Hematopoietic multipotent progenitor cell treated with erythropoietin and hydrocortisone succinate and interleukin-3 and kit ligand, for 17 days (in vitro differentiated cells): Measurements from ENCODE around the gene LDLRAD2.
"Not testable (repeated sequence)": the region's sequence is repeated elsewhere in the genome, so short reads cannot be mapped to it uniquely, and the experiment has no call there.

ENCODE experiments used
- DNase-seq: peaks from one replicate; pipeline ENCODE4 v3.0.0-alpha.2; 2015; ENCODE audit warnings: low spot score

The LDLRAD2 gene

GRCh38 chr1:21824926-21825325 lies 12.9 kb downstream of the LDLRAD2 start:
- no peak for DNase-seq

GRCh38 chr1:21825393-21825792 lies 13.3 kb downstream of the LDLRAD2 start:
- DNase-seq, result no peak

DNA sequence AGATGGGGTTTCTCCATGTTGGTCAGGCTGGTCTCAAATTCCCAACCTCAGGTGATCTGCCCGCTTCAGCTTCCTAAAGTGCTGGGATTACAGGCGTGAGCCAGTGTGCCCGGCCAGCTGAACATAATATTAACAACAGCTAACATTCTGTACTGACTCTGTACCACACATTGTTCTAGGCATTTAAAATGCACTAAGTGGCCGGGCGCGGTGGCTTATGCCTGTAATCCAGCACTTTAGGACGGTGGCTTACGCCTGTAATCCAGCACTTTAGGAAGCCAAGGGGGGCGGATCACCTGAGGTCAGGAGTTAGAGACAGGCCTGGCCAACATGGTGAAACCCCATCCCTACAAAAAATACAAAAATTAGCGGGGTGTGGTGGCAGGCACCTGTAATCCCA lies 14.6 kb downstream of the LDLRAD2 start:
- not testable (repeated sequence) for DNase-seq

- no peak for DNase-seq
Measured at GRCh38 chr1:21827141-21827679, 15.1 kb downstream of the LDLRAD2 start.

DNA sequence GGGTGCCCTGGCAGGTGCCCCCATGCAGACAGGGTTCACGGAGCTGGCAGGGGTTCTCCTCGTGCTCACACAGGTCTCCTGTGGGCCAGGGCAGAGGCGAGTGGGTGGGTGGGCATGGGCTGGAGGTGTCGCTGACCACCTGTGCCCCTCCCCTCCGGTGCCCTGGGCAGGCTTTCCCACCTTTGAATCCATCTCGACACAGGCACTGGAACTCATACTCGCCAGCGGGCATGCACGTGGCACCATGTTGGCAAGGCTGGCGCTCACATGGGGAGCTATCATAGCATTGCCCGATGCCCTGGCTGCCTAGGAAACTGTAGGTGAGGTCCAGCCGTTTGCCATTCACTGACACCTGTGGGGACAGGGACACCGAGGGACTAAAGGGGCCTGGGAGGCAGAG lies 16.0 kb downstream of the LDLRAD2 start:
- DNase-seq, result no peak

DNA sequence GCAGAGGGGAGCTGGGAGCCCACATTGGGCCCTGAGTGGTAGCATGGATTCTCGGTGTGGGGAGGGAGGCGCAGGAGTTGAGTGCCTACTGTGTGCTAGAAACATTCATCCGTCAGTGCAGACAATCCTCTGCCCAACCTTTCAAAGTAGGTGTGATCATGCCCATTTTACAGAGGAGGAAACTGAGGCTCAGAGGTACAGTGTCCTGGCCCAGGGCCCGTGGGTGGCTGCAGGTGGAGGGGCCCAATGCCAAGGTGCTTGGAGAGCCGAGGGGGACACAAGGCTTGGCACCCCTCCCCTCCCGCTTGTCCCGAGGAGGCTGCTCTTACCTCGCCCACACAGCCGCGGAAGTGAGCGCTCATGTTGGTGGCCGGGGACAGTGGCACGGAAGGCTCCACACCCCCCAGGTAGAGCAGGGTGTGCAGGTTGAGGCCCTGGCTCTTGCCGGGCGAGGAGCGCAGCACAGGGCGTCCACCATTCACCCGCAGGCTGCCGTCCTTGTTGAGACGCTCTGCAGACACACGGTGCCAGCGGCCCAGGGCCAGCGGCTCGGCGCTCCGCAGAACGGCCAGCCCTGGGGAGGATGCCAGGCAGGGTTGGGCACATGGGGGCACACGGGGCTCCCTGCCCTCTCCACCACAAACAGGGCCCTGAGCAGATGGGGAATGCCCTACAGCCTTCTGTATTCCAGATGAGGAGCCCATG lies 16.6 kb downstream of the LDLRAD2 start:
- DNase-seq, result no peak

DNA sequence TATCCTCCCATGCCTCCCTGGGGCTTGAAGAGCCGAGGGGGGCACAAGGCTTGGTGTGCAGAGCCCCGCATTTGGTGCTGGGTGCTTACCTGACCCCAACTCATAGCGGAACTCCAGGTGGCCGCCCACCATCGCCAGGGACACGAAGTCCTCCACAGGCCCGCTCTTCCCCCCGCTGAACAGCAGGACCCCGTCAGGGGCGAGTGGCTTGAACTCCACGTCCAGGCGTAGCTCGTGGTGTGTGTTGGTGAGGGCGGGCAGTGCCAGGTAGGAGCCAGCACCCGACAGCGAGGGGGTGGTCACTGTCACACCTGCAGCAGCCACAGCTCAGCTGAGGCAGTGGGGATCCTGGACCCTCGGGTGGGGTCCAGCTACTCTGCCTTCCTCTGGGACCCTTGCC lies 17.2 kb downstream of the LDLRAD2 start:
- DNase-seq, result no peak

DNA sequence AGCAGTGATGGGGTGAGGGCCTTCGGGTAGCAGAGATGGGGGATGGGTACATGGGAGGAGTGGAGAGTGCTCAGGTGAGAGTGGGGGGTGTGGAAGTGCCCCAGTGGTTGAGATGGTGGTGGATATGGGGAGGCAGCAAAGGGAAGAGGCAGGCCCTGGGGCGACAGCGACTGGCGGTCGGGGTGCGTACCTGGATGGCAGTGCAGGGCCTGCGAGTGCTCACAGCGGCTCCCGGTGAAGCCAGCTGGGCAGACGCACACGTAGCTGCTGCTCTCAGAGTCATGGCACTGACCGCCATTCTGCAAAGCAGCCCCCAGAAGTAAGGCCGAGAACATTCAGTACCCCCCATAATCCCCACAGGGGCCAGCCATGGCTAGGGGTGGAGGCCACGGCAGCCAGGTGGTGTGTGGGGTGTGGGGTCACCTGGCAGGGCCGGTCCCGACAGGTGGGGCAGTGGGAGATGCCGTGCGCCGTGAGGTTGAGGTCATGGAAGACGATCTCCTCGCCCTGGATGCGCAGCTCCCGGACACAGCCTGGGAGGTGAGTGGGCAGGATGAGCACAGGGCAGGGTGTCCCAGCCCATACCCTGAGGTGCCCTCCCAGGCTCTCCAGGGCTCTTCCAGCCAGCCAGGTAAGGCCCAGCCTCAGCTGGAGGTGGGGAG lies 18.9 kb downstream of the LDLRAD2 start:
- no peak for DNase-seq

GRCh38 chr1:21831454-21831970 lies 19.4 kb downstream of the LDLRAD2 start:
- no peak for DNase-seq

DNA sequence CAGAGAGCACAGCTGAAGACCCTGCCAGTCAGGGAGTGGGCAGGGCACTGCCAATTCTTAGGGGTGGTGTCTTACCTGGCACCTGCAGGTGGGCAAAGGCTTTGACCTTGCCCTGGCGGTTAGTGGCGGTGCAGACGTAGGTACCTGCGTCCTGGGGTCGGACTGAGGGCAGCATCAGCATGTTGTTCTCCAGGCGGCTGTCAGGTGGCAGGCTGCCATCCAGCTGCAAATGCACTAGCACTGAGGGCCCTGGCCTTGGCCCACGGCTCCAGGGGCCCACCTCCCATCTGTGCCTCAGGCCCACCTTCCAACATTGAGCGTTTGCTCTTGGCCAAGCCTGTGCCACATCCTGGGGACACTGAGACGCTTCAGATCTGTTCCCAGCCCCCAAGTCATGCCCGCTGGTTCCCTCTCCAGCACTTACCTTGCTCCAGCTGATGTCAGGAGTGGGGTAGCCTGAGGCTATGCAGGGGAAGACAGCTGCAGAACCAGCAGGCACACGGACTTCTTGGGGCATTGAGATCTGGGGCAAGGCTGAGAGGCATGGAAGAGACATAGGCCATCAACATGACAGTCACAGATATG lies 21.4 kb downstream of the LDLRAD2 start:
- DNase-seq, result no peak

DNA sequence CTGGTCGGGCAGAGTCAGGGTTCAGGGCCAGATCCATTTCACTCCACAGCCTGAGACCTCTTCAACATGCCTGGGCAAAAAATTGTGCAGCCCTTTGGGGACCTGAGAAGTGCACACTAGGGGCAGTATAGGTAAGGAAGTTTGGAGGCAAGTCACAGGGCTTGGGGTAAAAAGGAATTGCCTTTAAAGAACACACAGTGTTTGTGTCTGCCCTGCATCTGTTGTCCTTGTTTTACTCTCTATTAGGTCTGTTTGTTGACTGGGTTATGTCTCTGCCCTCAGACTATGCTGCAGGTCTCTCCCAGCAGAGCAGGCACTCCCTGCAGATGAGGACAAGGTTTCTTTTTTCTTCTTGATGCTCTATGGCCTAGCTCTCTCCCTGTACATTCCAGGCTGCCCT lies 22.0 kb downstream of the LDLRAD2 start:
- no peak for DNase-seq

- DNase-seq, result no peak
Measured at GRCh38 chr1:21834666-21835065, 22.6 kb downstream of the LDLRAD2 start.

GRCh38 chr1:21836010-21836409 lies 23.9 kb downstream of the LDLRAD2 start:
- DNase-seq, result no peak

- no peak for DNase-seq
Measured at GRCh38 chr1:21836729-21837128, 24.7 kb downstream of the LDLRAD2 start.

DNA sequence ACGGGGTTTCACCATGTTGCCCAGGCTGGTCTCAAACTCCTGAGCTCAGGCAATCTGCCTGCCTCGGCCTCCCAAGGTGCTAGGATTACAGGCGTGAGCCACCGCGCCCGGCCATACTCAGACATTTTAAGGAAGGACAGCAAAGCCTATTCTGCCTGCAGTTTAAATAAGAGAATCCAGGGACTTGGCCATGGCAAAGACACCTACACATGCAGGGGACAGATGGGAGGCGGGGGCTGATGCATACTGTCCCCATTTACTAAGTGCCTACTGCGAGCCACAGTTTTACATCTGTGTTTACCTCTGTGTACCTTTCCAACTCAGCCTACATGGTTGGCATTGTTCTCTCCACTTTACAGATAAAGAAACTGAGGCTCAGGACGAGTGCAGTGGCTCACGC lies 25.4 kb downstream of the LDLRAD2 start:
- no peak for DNase-seq

- DNase-seq, result no peak
Measured at GRCh38 chr1:21838359-21839157, 26.5 kb downstream of the LDLRAD2 start.

GRCh38 chr1:21839337-21840037 lies 27.4 kb downstream of the LDLRAD2 start:
- DNase-seq, result no peak

GRCh38 chr1:21840981-21841380 lies 28.9 kb downstream of the LDLRAD2 start:
- DNase-seq, result no peak

DNA sequence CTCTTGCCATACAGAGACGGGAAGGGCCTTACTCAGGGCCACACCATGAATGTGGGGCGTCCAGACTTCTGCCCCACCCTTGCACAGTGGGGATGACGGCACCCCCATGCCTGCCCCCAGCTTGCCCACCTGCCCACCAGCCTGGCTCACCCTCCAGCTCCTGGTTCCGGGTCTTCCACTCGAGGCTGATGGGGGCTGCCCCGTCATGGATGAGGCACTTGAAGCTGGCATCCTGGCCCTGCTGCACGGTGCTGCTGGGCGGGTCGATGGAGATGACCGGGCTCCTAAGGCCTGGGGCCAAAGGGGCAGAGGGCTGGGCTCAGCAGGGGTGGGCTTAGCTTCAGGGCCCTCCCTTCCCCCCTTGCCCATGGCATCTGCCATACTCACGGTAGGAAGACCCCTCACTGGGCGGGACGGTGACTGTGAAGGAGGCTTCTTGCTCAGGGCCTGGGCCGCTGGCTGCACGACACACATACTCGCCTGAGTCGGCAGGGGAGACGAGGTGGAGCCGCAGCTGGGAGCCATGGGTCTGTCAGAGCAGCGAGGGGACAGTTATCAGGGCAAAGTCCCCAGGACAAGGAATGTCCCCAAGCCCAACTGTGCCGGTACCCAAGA lies 29.9 kb downstream of the LDLRAD2 start:
- DNase-seq, result no peak

GRCh38 chr1:21842606-21843162 lies 30.6 kb downstream of the LDLRAD2 start:
- DNase-seq, result no peak

DNA sequence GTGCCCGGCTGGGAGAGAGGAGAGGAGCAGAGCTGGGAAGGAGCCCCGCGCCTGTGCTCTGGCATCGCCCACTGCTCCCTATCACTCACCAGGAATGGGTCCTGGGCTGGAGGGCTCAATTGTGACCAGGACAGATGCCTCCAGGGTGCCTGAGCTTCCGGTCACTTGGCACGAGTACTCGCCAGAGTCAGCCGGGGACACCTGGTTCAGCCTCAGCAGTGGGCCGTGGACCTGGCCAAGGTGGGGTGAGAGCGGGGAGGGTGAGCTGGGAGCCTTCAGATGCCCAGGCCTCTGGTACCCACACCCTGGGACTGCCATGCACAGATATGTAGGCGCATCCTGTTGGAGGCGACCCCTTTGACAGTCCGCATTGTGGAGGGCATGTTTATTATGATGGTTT lies 31.1 kb downstream of the LDLRAD2 start:
- no peak for DNase-seq
